Vagina (tissue), 2 donors: ENCODE data around the gene HELZ. TPM values are rescaled to one million over a fixed set of nuclear protein-coding genes. Genes with fewer than 3 reads are reported as not detected.
"Not testable (repeated sequence)": the region's sequence is repeated elsewhere in the genome, so short reads cannot be mapped to it uniquely, and the experiment has no call there.

Experiments
- DNase-seq, 2 donors: peaks; one replicate each; pipeline ENCODE4 v3.0.0-alpha.2; 2017; ENCODE audit errors: extremely low spot score in 2 of 2
- H3K27ac ChIP-seq: fragments of 200-600 bp; sonication (generic); one replicate; pipeline ENCODE4 v1.5.1; 2019
- H3K27me3 ChIP-seq: fragments of 200-600 bp; sonication (generic); one replicate; pipeline ENCODE4 v1.5.1; 2019
- H3K36me3 ChIP-seq, 2 donors: fragments of 200-600 bp; sonication (generic); one replicate each; pipeline ENCODE4 v1.5.1; 2017 to 2019
- H3K4me1 ChIP-seq: fragments of 200-600 bp; sonication (generic); one replicate; pipeline ENCODE4 v1.5.1; 2019
- H3K4me3 ChIP-seq, 2 donors: fragments of 200-600 bp; sonication (generic); 1 replicate in 1 of 2; 2 replicates in 1 of 2; pipeline ENCODE4 v1.5.1; 2016 to 2019
- H3K9me3 ChIP-seq: fragments of 200-600 bp; sonication (generic); one replicate; pipeline ENCODE4 v1.5.1; 2019
- CTCF ChIP-seq, 3 experiments: fragments of 450-650 bp in 2 of 3; fragments of 200-600 bp in 1 of 3; sonication (generic) in 1 of 3; IDR thresholded peaks; one replicate each; pipeline ENCODE4 v1.5.1; 2017 to 2019; ENCODE audit warnings: antibody characterized with exemption in 3 of 3, mild to moderate bottlenecking in 2 of 3, moderate library complexity in 2 of 3
- POLR2A ChIP-seq, 2 donors: fragments of 450-650 bp; IDR thresholded peaks; one replicate each; pipeline ENCODE4 v1.6.1; 2017; ENCODE audit warnings: antibody characterized with exemption in 2 of 2, mild to moderate bottlenecking in 2 of 2, moderate library complexity in 2 of 2
- POLR2AphosphoS5 ChIP-seq, 2 donors: sonication (generic); formaldehyde crosslinking; IDR thresholded peaks; one replicate each; pipeline ENCODE4 v1.9.0; 2017; ENCODE audit warnings: antibody characterized with exemption in 2 of 2, mild to moderate bottlenecking in 2 of 2, low read depth in 1 of 2; ENCODE audit not compliant: insufficient read depth in 1 of 2
- intact Hi-C: fragments of 100-400 bp; cut with DNase I; formaldehyde crosslinking; loops from one replicate; pipeline ENCODE4 v1.15.1; 2023
- total RNA-seq: library from RNA; depleted of rRNA; stranded (reverse); fragments of >200 nt; gene quantifications from one replicate; pipeline ENCODE4 v1.2.3, GENCODE V29; 2016

HELZ gene
- total RNA-seq, 1 donor from 2014 or later = 31.4 TPM

DNA sequence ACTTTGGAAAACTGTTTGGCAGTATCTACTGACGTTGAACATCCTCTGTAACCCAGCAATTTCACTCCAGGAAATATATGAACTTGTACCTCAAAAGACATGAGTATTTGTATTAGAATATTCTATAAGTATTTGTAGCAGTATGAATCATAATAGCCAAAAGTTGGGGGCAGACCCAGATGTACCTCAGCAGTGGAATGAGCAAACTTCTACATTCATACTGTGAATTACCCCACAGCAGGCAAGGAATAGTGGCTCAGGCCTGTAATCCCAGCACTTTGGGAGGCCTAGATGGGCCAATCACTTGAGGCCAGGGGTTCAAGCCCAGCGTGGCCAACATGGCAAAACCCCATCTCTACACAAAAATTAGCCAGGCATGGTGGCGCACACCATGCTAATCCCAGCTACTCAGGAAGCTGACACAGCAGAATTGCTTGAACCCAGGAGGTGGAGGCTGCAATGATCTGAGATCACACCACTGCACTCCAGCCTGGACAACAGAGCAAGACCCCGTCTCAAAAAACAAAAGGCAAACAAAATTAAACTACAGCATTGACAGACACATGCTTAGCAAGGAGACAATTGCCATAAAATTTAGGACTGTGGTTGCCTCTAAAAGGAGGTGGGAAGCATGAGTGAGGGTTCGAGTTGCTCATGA, 11.2 kb upstream of the HELZ start:
- TF ChIP-seq CTCF (IDR thresholded peaks at IDR 0.05) (no peak), POLR2A (IDR thresholded peaks at IDR 0.05) (no peak), POLR2AphosphoS5 (IDR thresholded peaks at IDR 0.05; ENCODE audit: insufficient read depth in 1 of 2, low read depth in 1 of 2) (no peak)
- no peak for DNase-seq

GRCh38 chr17:67253384-67253783, 8.4 kb upstream of the HELZ start:
- no peaks in the 10 kb centered on the region for H3K9me3 ChIP-seq
- H3K36me3 ChIP-seq = no peaks in the 10 kb centered on the region
- H3K4me1 ChIP-seq = peaks cover 4% of the 10 kb centered on the region
- intact Hi-C loops = no loop called here
- no peak for TF ChIP-seq POLR2A (IDR thresholded peaks at IDR 0.05)
- TF ChIP-seq CTCF (IDR thresholded peaks at IDR 0.05) = no peak
- no peak overlapping the region for H3K27ac ChIP-seq
- no peak for DNase-seq
- H3K4me3 ChIP-seq = no peak overlapping the region
- no peaks in the 10 kb centered on the region for H3K27me3 ChIP-seq

More for the DNA sequence above, 11.2 kb upstream of the HELZ start:
- H3K27me3 ChIP-seq = no peaks in the 10 kb centered on the region
- intact Hi-C loops = no loop called here
- no peak overlapping the region for H3K4me3 ChIP-seq
- peaks cover 16% of the 10 kb centered on the region for H3K4me1 ChIP-seq
- H3K27ac ChIP-seq = no peak overlapping the region
- H3K9me3 ChIP-seq = no peaks in the 10 kb centered on the region
- H3K36me3 ChIP-seq = no peaks in the 10 kb centered on the region

GRCh38 chr17:67251586-67251985, 6.6 kb upstream of the HELZ start:
- H3K27me3 ChIP-seq, intact Hi-C loops, H3K4me1 ChIP-seq: not testable (repeated sequence)

DNA sequence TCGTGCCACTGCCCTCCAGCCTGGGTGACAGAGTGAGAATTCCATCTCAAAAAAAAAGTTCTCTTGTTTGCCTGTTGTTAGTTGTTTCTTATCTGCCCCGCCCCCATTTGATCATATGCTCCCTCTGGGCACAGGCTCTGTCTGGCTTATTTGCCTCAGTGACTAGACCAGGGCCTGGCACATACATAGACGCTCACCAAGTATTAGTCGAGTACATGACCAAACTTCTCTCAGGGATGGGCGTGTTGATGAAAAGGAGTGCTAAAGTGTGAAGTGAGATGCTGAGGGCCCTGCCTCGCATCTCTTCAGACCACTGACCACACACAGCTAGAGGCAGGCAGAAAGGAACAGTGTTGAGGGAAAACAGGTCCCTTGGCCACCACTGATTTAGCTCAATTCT, 3.3 kb upstream of the HELZ start:
- Histone ChIP-seq H3K9me3 (no peaks in the 10 kb centered on the region), H3K27ac (no peak overlapping the region), H3K27me3 (no peaks in the 10 kb centered on the region), H3K4me1 (peaks cover 24% of the 10 kb centered on the region), H3K36me3 (no peaks in the 10 kb centered on the region), H3K4me3 (no peak overlapping the region)
- intact Hi-C loops = loop anchor here (5.0 kb wide), 1 partner anchor 1746 kb away; no protein-coding TSS in a partner anchor
- TF ChIP-seq POLR2AphosphoS5 (IDR thresholded peaks at IDR 0.05; ENCODE audit: insufficient read depth in 1 of 2, low read depth in 1 of 2) (no peak), CTCF (IDR thresholded peaks at IDR 0.05) (no peak), POLR2A (IDR thresholded peaks at IDR 0.05) (no peak)
- no peak for DNase-seq

More at GRCh38 chr17:67251586-67251985, 6.6 kb upstream of the HELZ start:
- H3K27ac ChIP-seq, H3K4me3 ChIP-seq, H3K36me3 ChIP-seq, H3K9me3 ChIP-seq: not testable (repeated sequence)
- DNase-seq = peak in 1 of 2 donors; percentile 2

DNA sequence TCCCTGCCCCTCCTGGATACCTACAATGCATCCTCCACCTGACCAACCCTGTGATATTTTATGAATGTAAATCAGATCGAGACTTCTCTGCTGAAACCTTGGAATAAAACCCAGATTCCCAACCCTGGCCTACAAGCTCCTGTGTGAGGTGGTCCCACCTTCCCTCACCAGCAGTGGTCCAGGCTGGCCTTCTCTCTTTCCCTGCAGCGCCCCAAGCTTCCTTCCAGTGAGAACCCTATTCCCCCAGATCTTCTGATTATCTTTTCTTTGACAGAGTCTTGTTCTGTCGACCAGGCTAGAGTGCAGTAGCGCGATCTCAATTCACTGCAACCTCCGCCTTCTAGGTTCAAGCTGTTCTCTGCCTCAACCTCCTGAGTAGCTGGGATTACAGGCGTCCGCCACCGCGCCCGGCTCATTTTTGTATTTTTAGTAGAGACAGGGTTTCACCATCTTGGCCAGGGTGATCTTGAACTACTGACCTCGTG, 2.5 kb upstream of the HELZ start:
- Histone ChIP-seq H3K36me3 (no peaks in the 10 kb centered on the region), H3K9me3 (no peaks in the 10 kb centered on the region), H3K4me1 (peaks cover 33% of the 10 kb centered on the region), H3K4me3 (no peak overlapping the region), H3K27me3 (no peaks in the 10 kb centered on the region), H3K27ac (no peak overlapping the region)
- intact Hi-C loops = loop anchor here (5.0 kb wide), 1 partner anchor 1745 kb away; no protein-coding TSS in a partner anchor
- DNase-seq = no peak
- no peak for TF ChIP-seq POLR2AphosphoS5 (IDR thresholded peaks at IDR 0.05; ENCODE audit: insufficient read depth in 1 of 2, low read depth in 1 of 2)
- TF ChIP-seq POLR2A (IDR thresholded peaks at IDR 0.05) = no peak
- no peak for TF ChIP-seq CTCF (IDR thresholded peaks at IDR 0.05)
